Activated CD4-positive, alpha-beta T cell treated with anti-CD3 and anti-CD28 coated beads for 1 hour (primary cell): ENCODE data around the gene TPD52L2.

ENCODE experiments used
- DNase-seq: peaks from one replicate; pipeline ENCODE4 v3.0.0-alpha.2; 2020

Gene TPD52L2

DNA sequence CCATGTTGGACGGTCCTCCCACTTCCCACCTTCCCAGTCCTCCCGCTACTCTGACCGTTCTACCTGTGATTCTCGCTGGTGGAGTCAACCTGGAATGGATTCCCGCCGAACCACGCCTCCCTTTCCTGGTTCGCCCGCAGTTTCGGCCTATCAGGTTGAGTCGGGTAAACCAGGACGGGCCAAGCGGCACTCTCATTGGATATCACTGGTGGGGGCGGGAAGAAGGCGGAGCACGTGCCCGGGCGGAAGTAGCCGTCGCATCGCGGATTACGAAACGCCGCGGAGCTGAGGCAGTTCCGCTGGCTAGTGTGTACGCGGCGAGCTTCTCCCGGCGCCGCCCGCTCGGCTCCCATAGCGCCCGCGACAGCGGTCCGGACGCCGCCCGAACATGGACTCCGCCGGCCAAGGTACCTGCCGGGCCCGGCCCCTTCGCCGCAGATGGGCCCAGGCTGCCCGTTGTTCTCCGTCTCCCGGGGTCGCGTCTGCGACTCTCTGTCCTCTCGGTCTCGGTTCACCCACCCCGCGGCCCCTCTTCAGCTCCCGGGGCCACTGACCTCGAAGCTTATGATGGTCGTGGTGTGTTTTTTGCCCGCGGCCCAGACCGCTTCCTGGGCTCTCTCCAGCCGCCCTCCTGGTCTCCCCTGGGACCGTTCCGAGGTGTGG lies at the start of gene TPD52L2:
Gene TPD52L2 (plus strand): TSS at position 293 of the 663 bp plus-strand sequence. CDS start 96 bp downstream, at position 389.
- DNase-seq: peak; percentile 94

- DNase-seq: no peak
Observed at GRCh38 chr20:63815615-63816253, 49.3 kb upstream of the TPD52L2 start.

- no peak for DNase-seq
Observed at GRCh38 chr20:63819224-63819921, 45.7 kb upstream of the TPD52L2 start.

GRCh38 chr20:63821811-63822210 lies 43.3 kb upstream of the TPD52L2 start:
- no peak for DNase-seq

- no peak for DNase-seq
Observed at GRCh38 chr20:63822276-63822696, 42.8 kb upstream of the TPD52L2 start.

DNA sequence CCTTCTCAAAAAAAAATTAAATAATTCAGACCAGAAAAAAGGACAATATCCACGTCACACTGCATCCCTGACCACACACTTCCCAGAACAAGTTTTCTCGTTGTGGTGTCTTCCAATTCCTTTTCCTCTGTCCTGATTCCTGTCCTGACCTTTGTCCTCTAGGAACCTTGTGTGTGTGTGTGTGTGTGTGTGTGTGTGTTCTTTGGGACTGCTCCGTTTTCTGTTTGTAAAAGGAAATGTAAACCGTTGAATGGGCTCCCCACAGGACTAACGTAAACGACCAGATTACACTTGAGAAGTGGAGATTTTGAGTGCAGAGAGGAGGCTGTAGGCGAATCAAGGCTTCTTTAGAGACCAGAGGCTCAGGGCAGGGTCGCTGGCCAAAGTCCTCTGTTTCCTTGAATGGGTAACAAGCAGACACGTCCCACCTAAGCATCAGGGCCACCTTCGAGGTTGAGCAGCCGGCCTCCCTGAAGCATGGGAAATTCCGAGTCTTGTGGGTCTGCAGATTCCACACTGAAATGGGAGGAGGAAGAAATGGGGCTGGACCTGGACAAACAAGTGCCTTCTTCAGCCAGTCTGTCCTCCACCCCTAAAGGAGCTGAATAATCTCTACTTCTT lies 41.3 kb upstream of the TPD52L2 start:
- DNase-seq: no peak

DNA sequence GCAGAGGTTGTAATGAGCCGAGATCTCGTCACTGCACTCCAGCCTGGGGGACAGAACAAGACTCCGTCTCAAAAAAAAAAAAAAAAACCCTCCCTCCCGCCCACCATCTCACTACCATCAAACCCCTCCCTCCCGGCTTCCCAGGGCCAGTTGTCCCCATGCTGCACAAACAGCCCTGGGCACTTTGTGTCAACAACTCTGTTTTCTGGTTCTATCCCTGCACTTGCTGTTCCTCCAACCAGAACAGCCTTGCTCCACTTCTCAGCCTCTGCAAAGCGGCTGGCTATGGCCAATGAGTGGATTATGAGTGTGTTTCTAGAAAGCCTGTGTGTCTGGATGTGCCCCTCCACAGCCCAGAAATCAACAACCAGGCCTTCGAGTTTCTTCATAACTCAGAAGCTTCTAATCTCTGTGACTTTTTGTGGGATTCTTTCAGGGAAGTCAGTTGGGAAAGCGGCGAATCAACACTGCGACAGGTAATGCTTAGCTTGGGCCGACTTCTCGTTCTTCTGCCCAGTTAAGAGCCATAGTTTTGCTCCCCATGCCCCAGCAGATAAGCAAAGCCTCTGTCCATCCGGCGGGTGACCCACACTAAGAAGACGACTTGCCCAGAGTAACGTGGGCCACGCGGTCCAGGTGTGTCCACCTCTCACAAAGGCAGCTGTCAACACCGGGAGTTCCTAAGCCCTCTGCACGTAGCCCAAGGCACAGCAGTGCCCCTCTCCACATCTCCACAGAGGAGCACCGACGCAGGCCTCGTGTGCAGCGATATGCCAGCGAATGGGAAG lies 39.5 kb upstream of the TPD52L2 start:
- DNase-seq: no peak

DNA sequence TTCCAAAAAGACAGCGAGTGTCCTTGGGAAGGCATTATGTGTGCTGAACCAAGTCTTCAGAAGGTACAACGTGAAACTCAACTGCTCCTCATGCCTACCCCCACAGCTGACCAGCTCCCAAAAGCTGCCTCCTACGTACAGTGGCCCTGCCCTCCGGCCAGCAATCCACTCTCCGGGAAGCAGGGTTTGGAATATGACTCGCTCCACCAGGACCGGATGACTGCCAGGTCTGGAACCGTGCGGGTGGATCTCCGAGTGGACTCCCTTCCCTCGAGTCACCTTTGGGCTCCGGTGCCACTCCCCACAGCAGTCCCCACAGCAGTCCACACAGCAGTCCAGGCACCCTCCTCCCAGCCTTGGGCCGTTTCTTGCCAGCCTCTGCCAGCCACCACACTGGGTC lies 38.3 kb upstream of the TPD52L2 start:
- no peak for DNase-seq

DNA sequence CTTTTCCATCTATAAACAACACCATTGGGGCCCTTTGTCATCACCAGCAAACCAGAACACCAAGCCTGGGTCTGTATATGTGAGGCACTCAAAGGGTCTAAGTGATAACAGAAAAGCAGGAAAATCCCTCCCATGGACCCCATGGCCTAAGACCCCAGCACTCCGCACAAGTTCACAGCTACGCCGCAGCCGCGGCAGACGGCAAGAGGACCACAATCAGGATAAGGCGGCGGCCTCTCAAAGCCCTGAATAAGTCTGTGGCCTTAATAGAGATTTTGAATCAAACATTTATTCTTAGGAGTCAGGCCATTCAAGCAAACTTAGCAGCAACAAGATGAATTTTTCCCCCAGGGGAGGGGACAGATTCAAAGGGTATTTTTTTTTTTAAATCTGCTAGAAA lies 36.9 kb upstream of the TPD52L2 start:
- DNase-seq: no peak

- DNase-seq: no peak
Observed at GRCh38 chr20:63828545-63828944, 36.5 kb upstream of the TPD52L2 start.

DNA sequence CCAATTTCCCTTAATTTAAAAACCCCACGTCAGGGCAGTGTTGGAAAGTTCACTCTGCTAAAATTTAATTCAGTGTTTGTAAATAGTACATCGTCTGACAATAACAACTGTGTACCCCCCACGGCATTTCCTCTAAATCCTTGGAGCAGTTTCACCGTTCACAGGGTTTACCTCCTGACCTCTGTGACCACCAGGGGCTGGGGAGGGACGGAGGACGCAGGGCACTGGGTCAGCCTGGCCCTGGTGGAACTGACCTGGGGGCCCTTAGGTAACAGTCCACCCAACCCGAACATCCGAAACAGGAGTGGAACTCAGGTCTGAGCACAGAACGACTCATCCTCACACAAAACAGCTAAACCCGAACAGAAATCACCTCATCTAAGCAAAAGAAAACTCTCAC lies 36.1 kb upstream of the TPD52L2 start:
- no peak for DNase-seq

DNA sequence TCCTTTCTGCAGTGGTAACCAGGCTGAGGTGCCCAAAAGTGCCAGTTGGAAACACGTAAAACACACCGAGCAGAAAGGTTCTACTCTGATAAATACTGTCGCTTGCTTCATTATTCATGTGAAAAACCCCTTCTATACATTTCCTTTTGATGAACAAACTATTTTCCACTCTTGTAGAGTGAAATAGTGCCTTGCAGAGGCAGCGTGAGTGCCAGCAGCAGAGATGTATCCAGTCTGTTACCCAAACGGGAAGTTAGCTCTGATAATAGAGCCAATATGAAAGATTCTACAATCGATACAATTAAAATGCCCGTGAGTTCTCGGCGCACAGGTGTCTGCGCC lies 35.5 kb upstream of the TPD52L2 start:
- no peak for DNase-seq

DNA sequence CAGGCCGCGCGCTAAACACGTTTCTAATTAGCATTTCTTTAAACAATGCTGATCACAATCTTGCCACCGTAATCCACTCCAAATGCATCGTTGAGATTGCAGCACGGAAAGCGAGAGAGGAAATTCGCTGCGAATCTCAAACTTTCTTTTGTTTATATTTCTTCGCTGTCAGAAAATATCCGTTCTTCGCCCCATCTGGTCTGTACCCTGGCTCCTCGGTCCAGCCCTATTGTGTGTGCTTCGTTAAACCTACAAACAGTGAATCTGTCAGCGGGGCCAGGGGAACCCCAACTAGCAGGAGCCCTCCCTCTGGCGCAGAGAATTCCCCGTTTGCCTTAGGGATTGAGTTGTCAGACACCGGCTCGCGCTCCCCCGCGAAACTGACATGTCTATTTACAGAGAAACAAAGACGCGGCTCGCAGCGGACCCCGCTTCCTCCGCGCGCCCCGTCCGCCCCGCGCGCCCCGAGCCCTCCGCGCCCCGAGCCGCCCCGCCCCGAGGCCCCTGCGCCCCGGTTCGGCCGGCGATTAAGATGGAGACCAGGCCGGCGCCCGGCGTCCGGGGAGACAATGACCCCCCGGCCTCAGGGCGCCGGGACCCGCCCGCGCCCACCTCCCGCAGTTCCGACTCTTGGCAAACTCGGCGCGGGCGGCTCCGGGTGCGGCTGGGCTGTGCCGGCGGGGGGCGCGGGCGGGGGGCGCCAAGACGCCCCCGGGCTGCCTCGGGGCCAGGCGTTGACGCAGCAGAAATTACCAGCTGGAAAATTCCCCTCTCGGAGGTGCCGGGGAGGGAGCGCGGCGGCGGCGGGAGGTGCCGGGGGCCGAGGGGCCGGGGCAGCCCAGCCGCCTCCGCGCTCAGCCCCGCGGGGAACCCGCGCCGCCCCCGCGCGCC lies 34.9 kb upstream of the TPD52L2 start:
- DNase-seq: no peak

GRCh38 chr20:63830841-63831588 lies 34.1 kb upstream of the TPD52L2 start, which contains the start of gene ZBTB46:
Gene ZBTB46 (minus strand): TSS chr20:63831264. CDS start chr20:63790757, 40,507 bp downstream.
- DNase-seq: no peak

DNA sequence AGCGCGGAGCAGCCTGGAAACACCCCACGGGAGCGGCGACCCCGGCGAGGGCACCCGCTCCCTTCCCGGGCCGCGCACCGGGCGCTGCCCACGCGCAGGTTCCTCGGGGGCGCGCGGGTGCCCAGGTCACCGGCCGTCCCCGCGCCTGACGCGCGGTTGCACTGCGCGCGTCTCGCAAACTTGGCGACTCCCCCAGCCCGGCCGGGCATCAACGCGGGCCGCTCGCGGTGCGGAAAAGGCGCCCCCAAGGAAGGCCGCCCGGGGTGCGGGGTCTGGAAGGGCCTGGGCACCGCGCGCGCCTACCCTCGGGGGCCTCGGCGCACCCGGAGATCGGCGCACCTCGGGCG lies 33.5 kb upstream of the TPD52L2 start:
- no peak for DNase-seq

GRCh38 chr20:63831993-63832686 lies 32.9 kb upstream of the TPD52L2 start:
- no peak for DNase-seq

- no peak for DNase-seq
Observed at GRCh38 chr20:63833776-63834490, 31.1 kb upstream of the TPD52L2 start.

DNA sequence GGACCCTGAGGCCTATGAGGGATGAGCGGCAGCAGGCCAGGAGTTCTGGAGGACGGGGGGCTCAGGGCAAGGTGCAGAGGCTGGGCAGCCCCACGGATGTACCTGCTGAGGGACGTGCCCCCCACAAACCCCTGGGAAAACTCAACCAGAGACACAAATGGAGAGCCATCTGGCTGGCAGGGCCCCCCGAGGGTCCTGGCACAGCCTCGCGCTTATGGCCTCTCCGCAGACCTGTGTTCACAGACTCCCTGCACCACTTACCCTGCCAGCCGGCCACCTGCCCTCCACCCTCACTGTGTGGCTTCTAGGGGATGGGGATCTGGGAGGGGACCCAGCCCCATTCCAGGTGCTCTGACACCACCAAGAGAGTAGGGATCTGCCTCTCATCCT lies 30.6 kb upstream of the TPD52L2 start:
- DNase-seq: no peak

DNA sequence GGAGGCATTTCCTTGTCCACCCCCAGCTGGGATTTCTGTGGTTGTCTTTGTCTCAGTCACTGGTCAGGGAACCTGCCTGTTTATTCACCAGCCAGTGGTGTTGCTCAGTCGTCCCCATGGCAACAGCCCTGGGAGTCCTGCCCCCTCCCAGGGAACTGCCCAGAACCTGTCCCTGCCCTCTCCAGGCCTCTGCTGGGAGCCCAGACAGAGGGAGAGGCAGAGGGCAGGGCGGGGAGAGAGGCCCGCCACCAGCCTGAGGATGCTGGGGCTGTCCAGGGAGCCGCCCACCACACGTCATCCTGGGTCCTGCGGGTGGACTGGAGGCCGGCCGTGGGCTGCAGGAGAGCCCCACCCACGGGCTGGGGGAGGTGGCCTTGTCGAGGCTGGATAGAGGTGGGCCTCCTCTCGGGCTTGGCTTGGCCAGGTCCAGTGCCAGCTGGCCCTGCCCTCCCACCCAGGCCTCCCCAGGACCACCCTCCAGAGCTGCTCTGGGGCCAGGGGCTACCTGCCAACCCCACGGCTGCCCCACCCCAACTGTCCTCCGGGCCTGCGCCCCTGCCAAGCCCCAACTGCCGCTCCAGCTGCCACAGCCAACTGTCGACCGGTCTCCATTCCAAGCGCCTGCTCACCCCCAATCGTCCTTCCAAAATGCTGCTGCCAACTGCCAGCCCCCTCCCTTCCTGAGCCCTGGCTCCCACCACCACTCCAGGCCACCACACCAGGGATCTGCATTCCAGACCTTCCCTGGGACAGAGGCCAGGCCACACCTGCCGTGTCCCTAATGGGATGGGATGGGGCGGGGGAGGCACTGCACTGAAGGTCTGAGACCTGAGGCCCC lies 29.8 kb upstream of the TPD52L2 start:
- no peak for DNase-seq
